Suprapubic skin (tissue), 4 donors: ENCODE measurements around the gene UTRN.

Experiments used
- CTCF ChIP-seq, 2 donors: fragments of 200-600 bp in 1 of 2; fragments of 450-650 bp in 1 of 2; sonication (generic) in 1 of 2; IDR thresholded peaks; one replicate each; pipeline ENCODE4 v1.5.1; 2016 to 2019; ENCODE audit warnings: antibody characterized with exemption in 2 of 2, mild to moderate bottlenecking in 1 of 2, moderate library complexity in 1 of 2
- POLR2A ChIP-seq, 2 donors: fragments of 450-650 bp; IDR thresholded peaks; one replicate each; pipeline ENCODE4 v1.6.1; 2017; ENCODE audit warnings: antibody characterized with exemption in 2 of 2, mild to moderate bottlenecking in 2 of 2, moderate library complexity in 2 of 2
- POLR2AphosphoS5 ChIP-seq, 3 donors: sonication (generic); formaldehyde crosslinking; IDR thresholded peaks; one replicate each; pipeline ENCODE4 v1.6.1; 2017; ENCODE audit warnings: antibody characterized with exemption in 3 of 3

GRCh38 chr6:144316862-144317195 is 31.7 kb downstream of the UTRN start:
- TF ChIP-seq CTCF (IDR thresholded peaks at IDR 0.05) (no peak), POLR2A (IDR thresholded peaks at IDR 0.05) (no peak), POLR2AphosphoS5 (IDR thresholded peaks at IDR 0.05) (no peak)
